GM23338 (cell line): ENCODE data around the gene LGALS12.

Experiments used
- JUNB ChIP-seq: IDR thresholded peaks from one replicate; pipeline ENCODE4 v1.6.1; 2016; ENCODE audit warnings: antibody characterized with exemption; ENCODE audit not compliant: unreplicated experiment
- POLR2AphosphoS5 ChIP-seq: IDR thresholded peaks from 2 replicates; pipeline ENCODE4 v1.6.1; 2016; ENCODE audit warnings: antibody characterized with exemption, low read depth
- TF ChIP-seq, protein P1 (sequence below), 2 experiments: fragments of 200-600 bp in 1 of 2; sonication (generic) in 1 of 2; conservative IDR thresholded peaks; 2 replicates each; pipeline versions ENCODE4 v1.5.1 to v1.6.1; 2016 to 2017; ENCODE audit warnings: antibody characterized with exemption in 2 of 2, low read depth in 2 of 2, mild to moderate bottlenecking in 2 of 2, moderate library complexity in 1 of 2

- TF ChIP-seq, protein P1, sequence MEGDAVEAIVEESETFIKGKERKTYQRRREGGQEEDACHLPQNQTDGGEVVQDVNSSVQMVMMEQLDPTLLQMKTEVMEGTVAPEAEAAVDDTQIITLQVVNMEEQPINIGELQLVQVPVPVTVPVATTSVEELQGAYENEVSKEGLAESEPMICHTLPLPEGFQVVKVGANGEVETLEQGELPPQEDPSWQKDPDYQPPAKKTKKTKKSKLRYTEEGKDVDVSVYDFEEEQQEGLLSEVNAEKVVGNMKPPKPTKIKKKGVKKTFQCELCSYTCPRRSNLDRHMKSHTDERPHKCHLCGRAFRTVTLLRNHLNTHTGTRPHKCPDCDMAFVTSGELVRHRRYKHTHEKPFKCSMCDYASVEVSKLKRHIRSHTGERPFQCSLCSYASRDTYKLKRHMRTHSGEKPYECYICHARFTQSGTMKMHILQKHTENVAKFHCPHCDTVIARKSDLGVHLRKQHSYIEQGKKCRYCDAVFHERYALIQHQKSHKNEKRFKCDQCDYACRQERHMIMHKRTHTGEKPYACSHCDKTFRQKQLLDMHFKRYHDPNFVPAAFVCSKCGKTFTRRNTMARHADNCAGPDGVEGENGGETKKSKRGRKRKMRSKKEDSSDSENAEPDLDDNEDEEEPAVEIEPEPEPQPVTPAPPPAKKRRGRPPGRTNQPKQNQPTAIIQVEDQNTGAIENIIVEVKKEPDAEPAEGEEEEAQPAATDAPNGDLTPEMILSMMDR (conservative IDR thresholded peaks at IDR 0.05; ENCODE audit: low read depth in 2 of 2): no peak
- no peak for TF ChIP-seq JUNB
- no peak for TF ChIP-seq POLR2AphosphoS5
Measured at GRCh38 chr11:63518548-63518947, 12.7 kb downstream of the LGALS12 start.
